CD4-positive, alpha-beta T cell treated with Interleukin-6 for 4 hours (primary cell): Measurements from ENCODE around the gene COMMD6.
A peak's percentile ranks its signal among the peaks of the same experiment; 100 is the strongest.

Experiments
- DNase-seq: peaks from one replicate; pipeline ENCODE4 v3.0.0-alpha.2; 2020; ENCODE audit warnings: mixed read lengths

Gene COMMD6

GRCh38 chr13:75482070-75482819, 55.4 kb downstream of the COMMD6 start, which contains the start of gene TBC1D4:
TBC1D4 (minus strand) TSS chr13:75482169; CDS start chr13:75481767, 402 bp downstream.
- DNase-seq: peak; percentile 60

GRCh38 chr13:75481176-75482069, 56.2 kb downstream of the COMMD6 start:
- DNase-seq: peak; percentile 10

GRCh38 chr13:75480671-75481175, 56.9 kb downstream of the COMMD6 start:
- peak; percentile 6 for DNase-seq

GRCh38 chr13:75479102-75479740, 58.4 kb downstream of the COMMD6 start:
- DNase-seq: no peak

- DNase-seq: no peak
Measured at GRCh38 chr13:75478659-75479058, 59.0 kb downstream of the COMMD6 start.
